HG02571 (cell line): ENCODE results near the gene GDF2.

ENCODE experiments used
- ATAC-seq: cut with Tn5 transposase; IDR thresholded peaks from one replicate; pipeline ENCODE4 v1.9.1; 2021; ENCODE audit warnings: mild to moderate bottlenecking, moderate library complexity; ENCODE audit not compliant: unreplicated experiment

Gene GDF2

GRCh38 chr10:47322300-47323061 is at the start of gene GDF2:
Gene GDF2 (plus strand): TSS chr10:47322454. CDS start chr10:47322669, 215 bp downstream.
- ATAC-seq = no peak

- ATAC-seq = no peak
Observed at GRCh38 chr10:47276071-47276470, 46.2 kb upstream of the GDF2 start.

- ATAC-seq = no peak
Observed at GRCh38 chr10:47276576-47277351, 45.5 kb upstream of the GDF2 start.

- no peak for ATAC-seq
Observed at GRCh38 chr10:47277352-47278151, 44.7 kb upstream of the GDF2 start.

GRCh38 chr10:47278152-47278473 is 44.1 kb upstream of the GDF2 start:
- ATAC-seq = no peak

GRCh38 chr10:47278720-47279119 is 43.5 kb upstream of the GDF2 start:
- ATAC-seq = no peak

GRCh38 chr10:47279276-47279675 is 43.0 kb upstream of the GDF2 start:
- ATAC-seq = no peak

GRCh38 chr10:47282005-47282656 is 40.1 kb upstream of the GDF2 start:
- no peak for ATAC-seq

GRCh38 chr10:47282657-47283018 is 39.6 kb upstream of the GDF2 start:
- ATAC-seq = no peak

- ATAC-seq = no peak
Observed at GRCh38 chr10:47283101-47283630, 39.1 kb upstream of the GDF2 start.

GRCh38 chr10:47283848-47284247 is 38.4 kb upstream of the GDF2 start:
- ATAC-seq = no peak

GRCh38 chr10:47285381-47286115 is 36.7 kb upstream of the GDF2 start:
- ATAC-seq = no peak

GRCh38 chr10:47286116-47286505 is 36.1 kb upstream of the GDF2 start:
- ATAC-seq = no peak

GRCh38 chr10:47286591-47287315 is 35.5 kb upstream of the GDF2 start:
- ATAC-seq = no peak

- no peak for ATAC-seq
Observed at GRCh38 chr10:47287365-47287802, 34.9 kb upstream of the GDF2 start.

GRCh38 chr10:47287805-47288204 is 34.4 kb upstream of the GDF2 start:
- ATAC-seq = no peak

GRCh38 chr10:47288236-47288635 is 34.0 kb upstream of the GDF2 start:
- ATAC-seq = no peak

- ATAC-seq = no peak
Observed at GRCh38 chr10:47288916-47289495, 33.2 kb upstream of the GDF2 start.

GRCh38 chr10:47289921-47290320 is 32.3 kb upstream of the GDF2 start:
- ATAC-seq = no peak
